Neural cell (in vitro differentiated cells): ENCODE measurements around the gene GSK3B. TPM values are rescaled to one million over a fixed set of nuclear protein-coding genes. Genes with fewer than 3 reads are reported as not detected.

Experiments
- H2AFZ ChIP-seq: fragments of 200-600, 300-800 bp; sonication (generic), shearing (Covaris generic); 2 replicates; pipeline ENCODE4 v1.6.0; 2014; ENCODE audit warnings: low read depth, mild to moderate bottlenecking, antibody characterized with exemption, low read length, moderate library complexity
- H3F3A ChIP-seq: fragments of 200-600 bp; shearing (Covaris generic); 2 replicates; pipeline ENCODE4 v1.6.1; 2016; ENCODE audit warnings: mild to moderate bottlenecking, moderate library complexity, mixed read lengths, antibody characterized with exemption, low read length; ENCODE audit not compliant: insufficient read depth, poor library complexity, severe bottlenecking
- H3K27ac ChIP-seq: fragments of 200-600, 300-800 bp; sonication (generic), shearing (Covaris generic); 2 replicates; pipeline ENCODE4 v1.5.1; 2014; ENCODE audit warnings: mild to moderate bottlenecking, low read length, moderate library complexity
- H3K27me3 ChIP-seq: fragments of 300-800, 200-600 bp; sonication (generic), shearing (Covaris generic); 2 replicates; pipeline ENCODE4 v1.6.0; 2014; ENCODE audit warnings: mild to moderate bottlenecking, low read depth, low read length, moderate library complexity; ENCODE audit not compliant: insufficient read depth
- H3K36me3 ChIP-seq: fragments of 300-800, 200-600 bp; sonication (generic), shearing (Covaris generic); 2 replicates; pipeline ENCODE4 v1.5.1; 2014; ENCODE audit warnings: mild to moderate bottlenecking, antibody characterized with exemption, low read length, moderate library complexity; ENCODE audit not compliant: insufficient read depth
- H3K4me2 ChIP-seq: fragments of 300-800, 200-600 bp; sonication (generic), shearing (Covaris generic); 2 replicates; pipeline ENCODE4 v1.6.0; 2014; ENCODE audit warnings: mild to moderate bottlenecking, low read length
- H3K4me3 ChIP-seq: fragments of 300-800, 200-600 bp; sonication (generic), shearing (Covaris generic); 2 replicates; pipeline ENCODE4 v1.5.1; 2014; ENCODE audit warnings: mild to moderate bottlenecking, low read length, moderate library complexity
- H3K79me2 ChIP-seq: fragments of 200-600 bp; shearing (Covaris generic); replicated peaks from 2 replicates; pipeline ENCODE4 v1.6.0; 2014; ENCODE audit warnings: mild to moderate bottlenecking, low read length, moderate library complexity; ENCODE audit not compliant: insufficient read depth
- H3K9ac ChIP-seq: fragments of 300-800, 200-600 bp; sonication (generic), shearing (Covaris generic); 2 replicates; pipeline ENCODE4 v1.6.1; 2016; ENCODE audit warnings: mild to moderate bottlenecking, low read length, mixed read lengths
- H3K9me2 ChIP-seq: fragments of 200-600 bp; shearing (Covaris generic); 2 replicates; pipeline ENCODE4 v1.6.1; 2016; ENCODE audit warnings: mild to moderate bottlenecking, low read length, mixed read lengths; ENCODE audit not compliant: insufficient read depth
- H3K9me3 ChIP-seq: fragments of 200-600, 300-800 bp; sonication (generic), shearing (Covaris generic); 2 replicates; pipeline ENCODE4 v1.6.1; 2016; ENCODE audit warnings: mild to moderate bottlenecking, mixed run types, low read length, moderate library complexity, mixed read lengths
- H4K20me1 ChIP-seq: fragments of 200-600 bp; shearing (Covaris generic); 2 replicates; pipeline ENCODE4 v1.6.1; 2016; ENCODE audit warnings: mild to moderate bottlenecking, mixed run types; ENCODE audit not compliant: insufficient read depth
- EP300 ChIP-seq: fragments of 450-650 bp; conservative IDR thresholded peaks from 2 replicates; pipeline ENCODE4 v1.6.1; 2014; ENCODE audit warnings: antibody characterized with exemption, mild to moderate bottlenecking, moderate library complexity; ENCODE audit not compliant: poor library complexity, severe bottlenecking
- EZH2 ChIP-seq: fragments of 200-600, 300-800 bp; shearing (Covaris generic), sonication (generic); IDR thresholded peaks from 2 replicates; pipeline ENCODE4 v1.6.1; 2014; ENCODE audit warnings: antibody characterized with exemption, low read length, borderline replicate concordance, mild to moderate bottlenecking; ENCODE audit not compliant: insufficient read depth, poor library complexity, severe bottlenecking
- MXI1 ChIP-seq: fragments of 450-650 bp; conservative IDR thresholded peaks from 2 replicates; pipeline ENCODE4 v1.6.1; 2014; ENCODE audit warnings: antibody characterized with exemption, mild to moderate bottlenecking; ENCODE audit not compliant: poor library complexity, severe bottlenecking
- POLR2AphosphoS5 ChIP-seq: IDR thresholded peaks from 2 replicates; pipeline ENCODE4 v1.6.1; 2012
- RAD21 ChIP-seq: fragments of 450-650 bp; conservative IDR thresholded peaks from 2 replicates; pipeline ENCODE4 v1.6.1; 2014; ENCODE audit warnings: antibody characterized with exemption, mild to moderate bottlenecking, moderate library complexity
- SMC3 ChIP-seq: fragments of 450-650 bp; conservative IDR thresholded peaks from 2 replicates; pipeline ENCODE4 v1.6.1; 2014; ENCODE audit warnings: antibody characterized with exemption, mild to moderate bottlenecking, moderate library complexity; ENCODE audit not compliant: poor library complexity
- TAF1 ChIP-seq: IDR thresholded peaks from 2 replicates; pipeline ENCODE4 v1.6.1; 2012; ENCODE audit warnings: low read depth
- polyA plus RNA-seq: library from polyadenylated mRNA; depleted of rRNA; stranded (reverse); fragments of >200 nt; gene quantifications from 2 replicates; pipeline ENCODE4 v1.2.3, GENCODE V29; 2014
- TF ChIP-seq, protein P1 (sequence below): fragments of 450-650 bp; IDR thresholded peaks from 2 replicates; pipeline ENCODE4 v1.5.1; 2014; ENCODE audit warnings: antibody characterized with exemption, mild to moderate bottlenecking, moderate library complexity; ENCODE audit not compliant: poor library complexity, severe bottlenecking
- TF ChIP-seq, protein P2 (sequence below): IDR thresholded peaks from 2 replicates; pipeline ENCODE4 v1.6.1; 2012; ENCODE audit warnings: borderline replicate concordance

GSK3B gene
- polyA plus RNA-seq, 1 donor from 2014 or later = 48.5 TPM

DNA sequence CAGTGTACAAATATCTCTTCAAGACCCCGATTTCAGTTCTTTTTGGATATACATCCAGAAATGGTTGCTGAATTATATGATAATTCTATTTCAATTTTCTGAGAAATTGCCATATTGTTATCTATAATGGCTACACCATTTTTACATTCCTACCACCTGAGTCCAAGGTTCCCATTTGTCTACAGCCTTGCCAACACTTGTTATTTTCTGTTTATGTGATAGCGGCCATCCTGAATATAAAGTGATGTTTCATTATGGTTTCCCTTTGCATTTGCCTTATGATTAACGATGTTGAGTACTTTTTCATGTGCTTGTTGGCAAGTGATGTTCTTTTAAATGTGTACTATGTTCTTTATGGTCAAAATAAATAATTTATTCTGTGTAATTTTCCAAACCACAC is 303.9 kb downstream of the GSK3B start:
- H3K4me3 ChIP-seq = no peak overlapping the region
- H2AFZ ChIP-seq = no peak overlapping the region
- no peak overlapping the region for H3K4me2 ChIP-seq
- TF ChIP-seq SMC3 = no peak
- H3F3A ChIP-seq = no peaks in the 10 kb centered on the region
- H3K27me3 ChIP-seq = no peaks in the 10 kb centered on the region
- H3K36me3 ChIP-seq = no peaks in the 10 kb centered on the region
- no peak overlapping the region for H3K27ac ChIP-seq
- no peaks in the 10 kb centered on the region for H3K79me2 ChIP-seq
- no peaks in the 10 kb centered on the region for H4K20me1 ChIP-seq
- H3K9me3 ChIP-seq = no peaks in the 10 kb centered on the region
- no peaks in the 10 kb centered on the region for H3K9me2 ChIP-seq
- H3K9ac ChIP-seq = no peak overlapping the region

DNA sequence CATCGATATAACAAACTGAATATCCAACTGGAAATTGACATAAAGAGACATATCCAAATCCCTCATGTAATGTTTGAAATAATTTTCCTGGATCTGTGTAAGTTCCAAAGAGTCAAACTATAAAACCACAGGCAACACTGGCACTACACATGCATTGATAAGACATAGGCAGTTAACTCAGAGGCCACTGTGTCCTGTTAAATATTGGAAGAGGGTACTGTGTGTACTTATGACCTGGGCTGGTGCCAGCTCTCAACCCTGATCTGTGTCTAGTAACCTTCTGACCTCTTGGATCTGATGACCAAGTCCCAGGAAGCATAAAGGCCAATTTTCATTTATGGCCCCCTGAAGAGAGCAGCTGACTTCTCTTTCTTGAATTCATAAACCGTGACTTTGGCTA is 307.8 kb downstream of the GSK3B start:
- H3K4me2 ChIP-seq = no peak overlapping the region
- H3F3A ChIP-seq = no peaks in the 10 kb centered on the region
- no peaks in the 10 kb centered on the region for H3K36me3 ChIP-seq
- no peaks in the 10 kb centered on the region for H3K9me2 ChIP-seq
- H2AFZ ChIP-seq = no peak overlapping the region
- no peak overlapping the region for H3K4me3 ChIP-seq
- no peak overlapping the region for H3K27ac ChIP-seq
- TF ChIP-seq EZH2 = no peak
- TF ChIP-seq TAF1 = no peak
- TF ChIP-seq EP300 = no peak
- TF ChIP-seq, protein P1, sequence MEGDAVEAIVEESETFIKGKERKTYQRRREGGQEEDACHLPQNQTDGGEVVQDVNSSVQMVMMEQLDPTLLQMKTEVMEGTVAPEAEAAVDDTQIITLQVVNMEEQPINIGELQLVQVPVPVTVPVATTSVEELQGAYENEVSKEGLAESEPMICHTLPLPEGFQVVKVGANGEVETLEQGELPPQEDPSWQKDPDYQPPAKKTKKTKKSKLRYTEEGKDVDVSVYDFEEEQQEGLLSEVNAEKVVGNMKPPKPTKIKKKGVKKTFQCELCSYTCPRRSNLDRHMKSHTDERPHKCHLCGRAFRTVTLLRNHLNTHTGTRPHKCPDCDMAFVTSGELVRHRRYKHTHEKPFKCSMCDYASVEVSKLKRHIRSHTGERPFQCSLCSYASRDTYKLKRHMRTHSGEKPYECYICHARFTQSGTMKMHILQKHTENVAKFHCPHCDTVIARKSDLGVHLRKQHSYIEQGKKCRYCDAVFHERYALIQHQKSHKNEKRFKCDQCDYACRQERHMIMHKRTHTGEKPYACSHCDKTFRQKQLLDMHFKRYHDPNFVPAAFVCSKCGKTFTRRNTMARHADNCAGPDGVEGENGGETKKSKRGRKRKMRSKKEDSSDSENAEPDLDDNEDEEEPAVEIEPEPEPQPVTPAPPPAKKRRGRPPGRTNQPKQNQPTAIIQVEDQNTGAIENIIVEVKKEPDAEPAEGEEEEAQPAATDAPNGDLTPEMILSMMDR = no peak
- no peak for TF ChIP-seq MXI1
- TF ChIP-seq RAD21 = no peak
- TF ChIP-seq POLR2AphosphoS5 = no peak
- TF ChIP-seq SMC3 = no peak
- TF ChIP-seq, protein P2, sequence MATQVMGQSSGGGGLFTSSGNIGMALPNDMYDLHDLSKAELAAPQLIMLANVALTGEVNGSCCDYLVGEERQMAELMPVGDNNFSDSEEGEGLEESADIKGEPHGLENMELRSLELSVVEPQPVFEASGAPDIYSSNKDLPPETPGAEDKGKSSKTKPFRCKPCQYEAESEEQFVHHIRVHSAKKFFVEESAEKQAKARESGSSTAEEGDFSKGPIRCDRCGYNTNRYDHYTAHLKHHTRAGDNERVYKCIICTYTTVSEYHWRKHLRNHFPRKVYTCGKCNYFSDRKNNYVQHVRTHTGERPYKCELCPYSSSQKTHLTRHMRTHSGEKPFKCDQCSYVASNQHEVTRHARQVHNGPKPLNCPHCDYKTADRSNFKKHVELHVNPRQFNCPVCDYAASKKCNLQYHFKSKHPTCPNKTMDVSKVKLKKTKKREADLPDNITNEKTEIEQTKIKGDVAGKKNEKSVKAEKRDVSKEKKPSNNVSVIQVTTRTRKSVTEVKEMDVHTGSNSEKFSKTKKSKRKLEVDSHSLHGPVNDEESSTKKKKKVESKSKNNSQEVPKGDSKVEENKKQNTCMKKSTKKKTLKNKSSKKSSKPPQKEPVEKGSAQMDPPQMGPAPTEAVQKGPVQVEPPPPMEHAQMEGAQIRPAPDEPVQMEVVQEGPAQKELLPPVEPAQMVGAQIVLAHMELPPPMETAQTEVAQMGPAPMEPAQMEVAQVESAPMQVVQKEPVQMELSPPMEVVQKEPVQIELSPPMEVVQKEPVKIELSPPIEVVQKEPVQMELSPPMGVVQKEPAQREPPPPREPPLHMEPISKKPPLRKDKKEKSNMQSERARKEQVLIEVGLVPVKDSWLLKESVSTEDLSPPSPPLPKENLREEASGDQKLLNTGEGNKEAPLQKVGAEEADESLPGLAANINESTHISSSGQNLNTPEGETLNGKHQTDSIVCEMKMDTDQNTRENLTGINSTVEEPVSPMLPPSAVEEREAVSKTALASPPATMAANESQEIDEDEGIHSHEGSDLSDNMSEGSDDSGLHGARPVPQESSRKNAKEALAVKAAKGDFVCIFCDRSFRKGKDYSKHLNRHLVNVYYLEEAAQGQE = no peak
- H4K20me1 ChIP-seq = no peaks in the 10 kb centered on the region
- H3K27me3 ChIP-seq = no peaks in the 10 kb centered on the region
- H3K9ac ChIP-seq = no peak overlapping the region
- no peaks in the 10 kb centered on the region for H3K79me2 ChIP-seq
- H3K9me3 ChIP-seq = no peaks in the 10 kb centered on the region

DNA sequence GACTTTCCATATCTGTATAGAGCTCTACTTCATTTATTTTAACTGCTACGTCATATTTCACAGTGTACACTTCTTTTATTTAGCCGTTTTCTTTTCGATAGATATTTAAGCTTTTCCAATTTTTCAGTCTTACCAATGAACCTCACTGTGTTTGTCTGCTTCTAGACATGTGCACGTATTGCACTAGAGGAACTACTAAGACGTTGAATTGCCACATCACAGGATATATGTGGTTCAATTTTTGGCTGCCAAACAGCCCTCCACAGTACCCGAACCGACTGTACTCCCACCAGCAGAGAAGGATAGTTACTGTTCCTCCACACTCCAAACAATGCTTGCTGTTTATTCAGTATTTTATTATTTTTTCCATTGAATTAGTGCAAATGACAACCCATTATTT is 310.4 kb downstream of the GSK3B start:
- H3F3A ChIP-seq = no peaks in the 10 kb centered on the region
- H3K27ac ChIP-seq = no peak overlapping the region
- no peak overlapping the region for H3K4me3 ChIP-seq
- no peaks in the 10 kb centered on the region for H3K36me3 ChIP-seq
- no peak overlapping the region for H3K9ac ChIP-seq
- H3K9me2 ChIP-seq = no peaks in the 10 kb centered on the region
- no peaks in the 10 kb centered on the region for H3K79me2 ChIP-seq
- H3K27me3 ChIP-seq = no peaks in the 10 kb centered on the region
- no peak overlapping the region for H3K4me2 ChIP-seq
- H4K20me1 ChIP-seq = no peaks in the 10 kb centered on the region
- no peaks in the 10 kb centered on the region for H3K9me3 ChIP-seq
- no peak for TF ChIP-seq RAD21
- no peak for TF ChIP-seq SMC3
- TF ChIP-seq, protein P2 = no peak
- TF ChIP-seq POLR2AphosphoS5 = no peak
- no peak for TF ChIP-seq EP300
- no peak for TF ChIP-seq EZH2
- no peak overlapping the region for H2AFZ ChIP-seq
